GM19025 (cell line): ENCODE data around the gene AFG1L.
"Not testable (repeated sequence)": the region's sequence is repeated elsewhere in the genome, so short reads cannot be mapped to it uniquely, and the experiment has no call there.

Experiments used
- ATAC-seq: cut with Tn5 transposase; IDR thresholded peaks from one replicate; pipeline ENCODE4 v1.9.1; 2021; ENCODE audit warnings: mild to moderate bottlenecking, low read depth, moderate library complexity; ENCODE audit not compliant: unreplicated experiment

AFG1L gene

DNA sequence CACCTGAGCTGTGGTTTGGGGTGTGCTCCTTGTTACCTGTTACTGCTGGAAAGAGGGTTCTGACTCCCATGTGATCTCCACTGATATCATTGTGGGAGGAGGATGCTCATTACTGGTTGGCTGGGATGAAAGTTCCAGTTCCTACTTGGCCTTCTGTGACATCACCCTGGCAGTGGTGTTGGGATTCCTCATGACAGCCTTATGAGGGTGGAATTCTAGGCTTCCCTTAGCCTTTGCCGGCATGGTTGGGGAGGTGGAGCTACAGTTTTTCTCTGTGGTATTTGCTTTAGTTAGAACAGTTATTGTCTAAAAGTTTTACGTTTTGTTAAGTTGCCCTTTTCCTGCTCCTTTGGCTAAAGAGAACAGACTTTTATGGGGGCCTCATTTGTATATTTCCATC is 112.1 kb downstream of the AFG1L start:
- no peak for ATAC-seq

GRCh38 chr6:108407904-108408827 is 113.3 kb downstream of the AFG1L start:
- ATAC-seq, result no peak

GRCh38 chr6:108408861-108409260 is 114.0 kb downstream of the AFG1L start:
- ATAC-seq, result no peak

DNA sequence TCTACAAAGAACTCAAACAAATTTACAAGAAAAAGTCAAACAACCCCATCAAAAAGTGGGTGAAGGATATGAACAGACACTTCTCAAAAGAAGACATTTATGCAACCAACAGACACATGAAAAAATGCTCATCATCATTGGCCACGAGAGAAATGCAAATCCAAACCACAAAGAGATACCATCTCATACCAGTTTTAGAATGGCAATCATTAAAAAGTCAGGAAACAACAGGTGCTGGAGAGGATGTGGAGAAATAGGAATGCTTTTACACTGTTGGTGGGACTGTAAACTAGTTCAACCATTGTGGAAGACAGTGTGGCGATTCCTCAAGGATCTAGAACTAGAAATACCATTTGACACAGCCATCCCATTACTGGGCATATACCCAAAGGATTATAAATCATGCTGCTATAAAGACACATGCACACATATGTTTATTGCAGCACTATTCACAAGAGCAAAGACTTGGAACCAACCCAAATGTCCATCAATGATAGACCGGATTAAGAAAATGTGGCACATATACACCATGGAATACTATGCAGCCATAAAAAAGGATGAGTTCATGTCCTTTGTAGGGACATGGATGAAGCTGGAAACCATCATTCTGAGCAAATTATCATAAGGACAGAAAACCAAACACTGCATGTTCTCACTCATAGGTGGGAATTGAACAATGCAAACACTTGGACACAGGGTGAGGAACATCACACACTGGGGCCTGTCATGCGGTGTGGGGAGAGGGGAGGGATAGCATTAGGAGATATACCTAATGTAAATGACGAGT is 121.4 kb downstream of the AFG1L start:
- ATAC-seq, result not testable (repeated sequence)

- ATAC-seq, result no peak
These were observed 122.2 kb downstream of the AFG1L start for GRCh38 chr6:108417027-108417426.

DNA sequence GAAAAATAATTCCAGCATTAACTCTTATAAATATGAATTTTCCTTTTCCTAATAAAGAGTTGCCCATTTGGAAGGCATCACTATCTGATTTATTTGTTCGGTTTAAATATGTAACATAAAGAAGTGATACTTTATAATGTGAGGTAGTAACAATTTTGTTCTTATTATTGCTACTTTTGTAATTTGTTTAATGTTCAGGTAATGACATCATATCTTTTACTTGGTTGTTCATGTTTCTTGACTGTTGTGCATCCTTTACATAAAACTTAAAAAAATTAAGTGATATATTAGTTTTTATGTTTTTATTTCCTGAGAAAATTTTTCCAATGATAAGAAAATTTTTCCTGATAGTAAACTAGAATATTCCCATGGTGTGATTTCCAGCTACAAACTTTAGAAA is 124.6 kb downstream of the AFG1L start:
- no peak for ATAC-seq

- ATAC-seq, result no peak
These were observed 125.2 kb downstream of the AFG1L start for GRCh38 chr6:108419934-108420609.

DNA sequence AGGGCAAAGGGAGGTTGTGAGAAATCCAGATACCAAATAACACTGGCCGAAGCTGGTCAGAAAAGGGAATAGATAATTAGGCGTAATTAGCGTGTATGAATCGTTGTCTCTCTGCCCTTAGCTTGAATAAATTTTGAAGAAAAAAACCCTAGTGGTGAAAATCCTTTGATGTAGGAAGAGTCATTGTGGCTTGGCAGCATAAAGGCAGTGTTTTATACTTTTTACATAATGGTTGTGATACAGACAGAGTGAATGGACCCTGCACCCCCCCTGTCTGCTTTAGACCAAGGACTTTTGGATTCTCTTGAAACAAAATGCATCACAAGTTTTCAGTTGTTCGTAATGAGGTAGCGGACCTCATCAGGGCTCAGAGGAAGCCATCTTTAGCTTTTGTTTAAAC is 126.5 kb downstream of the AFG1L start:
- ATAC-seq, result no peak

GRCh38 chr6:108423982-108424705 is 129.3 kb downstream of the AFG1L start:
- no peak for ATAC-seq

- ATAC-seq, result no peak
These were observed 130.6 kb downstream of the AFG1L start for GRCh38 chr6:108425428-108425827.

DNA sequence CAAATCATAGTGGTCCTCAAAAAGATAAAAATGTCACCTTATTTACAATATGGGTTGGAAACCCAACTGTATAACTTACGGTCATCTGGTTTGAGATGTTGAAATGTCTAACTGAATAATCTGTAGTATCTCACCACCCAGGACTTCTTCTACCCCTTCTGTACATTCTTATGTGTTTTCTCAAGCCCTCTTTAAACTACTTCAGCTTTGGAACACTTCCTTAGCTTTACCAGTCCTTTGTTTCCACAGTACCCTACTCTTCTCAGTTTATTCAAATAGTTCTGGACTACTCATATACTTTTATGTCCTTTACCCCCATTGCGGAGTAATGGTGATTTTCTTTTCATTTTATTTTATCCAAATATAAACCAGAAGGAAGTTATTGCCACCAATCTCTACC is 137.3 kb downstream of the AFG1L start:
- no peak for ATAC-seq

- ATAC-seq, result no peak
These were observed 137.9 kb downstream of the AFG1L start for GRCh38 chr6:108432792-108433191.

DNA sequence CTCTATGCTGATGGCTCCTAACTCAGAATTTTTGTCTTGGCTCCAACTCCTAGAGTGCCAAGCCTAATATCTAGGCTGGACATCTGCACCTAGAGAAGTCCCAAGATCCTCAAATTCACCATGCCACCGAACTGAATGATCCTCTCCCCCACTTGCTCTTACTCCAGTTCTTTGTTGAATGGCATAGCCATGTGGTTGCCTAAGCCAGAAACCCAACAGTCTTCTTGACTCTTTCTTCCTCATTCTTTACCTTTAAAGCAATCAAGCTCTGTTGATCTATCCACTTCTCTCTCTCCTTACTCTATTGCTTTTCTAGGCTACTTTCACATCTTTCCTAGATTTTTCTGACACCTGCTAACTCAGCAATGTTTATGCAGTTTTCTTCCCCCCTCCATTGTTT is 139.4 kb downstream of the AFG1L start:
- no peak for ATAC-seq

GRCh38 chr6:108435391-108435790 is 140.5 kb downstream of the AFG1L start:
- ATAC-seq, result no peak

- ATAC-seq, result no peak
These were observed 141.9 kb downstream of the AFG1L start for GRCh38 chr6:108436771-108437170.

GRCh38 chr6:108437821-108438220 is 143.0 kb downstream of the AFG1L start:
- ATAC-seq, result no peak

DNA sequence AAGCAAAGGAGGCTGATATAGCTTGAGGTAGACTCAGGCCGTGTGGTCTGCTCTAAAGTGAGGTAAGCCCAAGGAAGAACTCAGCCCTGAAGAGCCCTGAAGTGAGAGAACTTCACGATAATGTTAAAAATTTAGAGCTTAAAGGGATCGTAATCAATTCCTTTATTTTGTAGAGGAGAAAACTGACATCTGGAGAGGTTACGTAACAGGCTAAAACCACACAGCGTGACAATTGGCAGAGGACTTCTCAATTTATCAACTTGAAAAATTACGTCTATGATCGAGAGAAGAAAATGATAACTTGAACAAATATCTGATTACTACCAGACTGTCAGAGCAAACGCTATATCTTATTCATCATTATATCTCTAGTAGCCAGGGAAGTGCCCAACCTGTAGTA is 144.1 kb downstream of the AFG1L start:
- ATAC-seq, result no peak

- ATAC-seq, result no peak
These were observed 146.3 kb downstream of the AFG1L start for GRCh38 chr6:108441141-108441540.

DNA sequence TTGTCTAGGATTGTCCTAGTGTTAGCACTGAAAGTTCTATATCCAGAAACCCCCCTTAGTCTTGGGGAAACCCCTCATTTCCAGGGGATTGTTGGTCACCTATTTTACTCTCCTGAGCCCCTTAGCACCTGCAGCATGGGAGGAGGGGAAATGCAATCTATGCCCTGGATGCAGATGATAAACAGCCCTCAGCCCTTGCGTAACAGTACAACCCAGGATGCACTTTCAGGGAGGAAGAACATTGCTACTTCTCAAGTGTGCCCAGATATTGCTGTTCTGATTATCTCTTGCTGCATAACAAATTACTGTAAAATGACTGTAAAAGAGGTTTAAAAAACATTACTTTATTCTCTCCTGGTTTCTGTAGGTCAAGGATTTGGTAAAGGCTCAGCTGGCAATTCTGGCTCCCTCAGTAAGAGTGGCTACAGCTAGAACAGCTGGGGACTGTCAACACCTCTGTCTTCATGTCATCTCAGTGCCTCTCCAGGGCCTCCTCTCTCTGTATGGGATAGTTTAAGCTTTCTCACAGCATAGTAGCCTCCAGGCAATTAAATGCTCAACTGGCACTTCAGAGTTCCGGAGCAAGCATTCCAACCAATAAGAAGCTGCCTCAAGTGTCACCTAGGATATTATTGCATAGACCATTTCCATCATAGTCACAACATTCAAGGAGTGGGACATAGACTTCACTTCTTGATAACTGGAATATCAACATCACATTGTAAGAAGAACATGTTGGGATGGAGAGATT is 148.1 kb downstream of the AFG1L start:
- no peak for ATAC-seq
